Islet precursor cell (in vitro differentiated cells): ENCODE measurements around the gene SP3.

Experiments used
- DNase-seq: peaks from one replicate; pipeline ENCODE4 v3.0.0-alpha.2; 2018

SP3 gene

GRCh38 chr2:173884025-173884802, 81.0 kb downstream of the SP3 start:
- no peak for DNase-seq

DNA sequence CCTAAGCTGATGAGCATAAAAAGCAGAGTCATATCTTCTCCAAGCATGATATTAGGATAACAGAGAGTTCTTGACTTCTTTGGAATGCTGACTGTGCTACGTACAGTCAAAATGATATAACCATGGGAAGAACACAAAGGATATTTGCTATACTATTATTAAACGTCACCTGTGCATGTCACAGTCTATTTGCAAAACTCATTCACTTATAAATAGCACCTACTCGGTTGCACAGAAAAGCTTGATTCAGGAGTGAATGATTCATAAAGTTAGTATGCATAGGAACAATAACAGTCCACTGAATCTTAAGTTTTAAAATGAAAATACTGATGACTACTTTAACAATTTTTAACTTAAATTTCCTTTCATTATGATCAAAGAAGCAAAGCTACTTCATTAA, 83.3 kb downstream of the SP3 start:
- DNase-seq: no peak

- no peak for DNase-seq
Observed at GRCh38 chr2:173881461-173881860, 83.7 kb downstream of the SP3 start.

DNA sequence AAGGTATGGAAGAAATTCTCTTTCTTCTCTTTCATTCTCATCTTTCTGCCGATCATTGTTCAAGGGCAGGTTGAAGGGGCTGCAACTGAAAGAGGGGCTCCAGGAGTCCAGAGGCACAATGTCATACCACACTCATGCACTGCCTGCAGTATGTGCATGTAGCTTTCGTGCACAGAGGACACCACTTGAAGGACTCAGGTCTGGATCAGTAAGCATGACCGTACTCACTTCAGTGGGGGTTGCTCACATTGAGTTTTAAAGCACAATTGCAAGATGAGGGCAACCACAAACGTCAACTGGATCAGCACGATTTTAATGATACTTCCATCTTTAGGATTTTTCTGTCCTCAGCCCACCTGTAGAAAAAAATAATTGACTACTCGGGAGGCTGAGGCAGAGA, 84.6 kb downstream of the SP3 start:
- DNase-seq: no peak

GRCh38 chr2:173876833-173877413, 88.2 kb downstream of the SP3 start:
- DNase-seq: peak; percentile 82

GRCh38 chr2:173874894-173875237, 90.3 kb downstream of the SP3 start:
- peak; percentile 34 for DNase-seq

DNA sequence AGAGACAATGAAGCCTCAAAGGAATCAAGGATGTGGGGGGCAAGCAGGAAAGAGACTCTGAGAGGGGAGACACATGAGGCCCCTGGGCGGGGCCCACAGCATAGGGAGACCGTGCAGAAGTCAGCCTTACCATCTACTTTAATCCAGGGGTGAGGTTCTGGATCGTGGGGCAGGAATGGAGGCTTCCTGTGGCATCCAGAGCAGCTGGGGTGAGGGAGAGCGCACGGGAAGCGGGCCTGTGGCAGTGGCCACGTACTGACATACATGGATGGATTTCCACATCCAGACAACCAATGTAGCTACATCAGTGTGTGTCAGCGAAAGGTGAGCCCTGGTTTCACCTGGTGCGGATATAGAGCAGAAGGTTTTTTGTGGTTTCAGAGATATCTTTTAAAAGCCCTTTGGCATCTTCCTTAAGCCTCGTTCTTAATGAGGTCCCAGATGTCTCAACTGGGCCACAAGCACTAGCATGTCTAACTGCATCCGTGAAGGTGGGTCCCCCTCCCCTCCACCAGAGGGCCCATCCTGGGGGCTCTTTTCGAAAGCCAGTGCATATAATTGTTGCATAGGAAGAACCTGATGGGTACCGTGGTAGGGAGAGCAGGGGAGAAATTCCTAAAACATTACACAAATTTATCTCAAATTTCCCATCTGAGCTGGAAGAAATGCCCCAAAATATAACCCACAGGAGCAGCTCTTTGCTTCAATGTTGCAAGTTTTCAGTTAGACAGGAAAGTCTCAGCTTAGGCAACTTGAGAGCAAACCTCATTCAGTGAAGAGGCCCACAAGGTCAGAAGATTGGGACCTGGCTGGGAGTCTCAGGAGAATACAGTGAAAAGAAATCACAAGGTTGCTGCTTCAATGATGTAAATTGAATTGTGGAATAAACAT, 90.9 kb downstream of the SP3 start:
- peak; percentile 44 for DNase-seq

DNA sequence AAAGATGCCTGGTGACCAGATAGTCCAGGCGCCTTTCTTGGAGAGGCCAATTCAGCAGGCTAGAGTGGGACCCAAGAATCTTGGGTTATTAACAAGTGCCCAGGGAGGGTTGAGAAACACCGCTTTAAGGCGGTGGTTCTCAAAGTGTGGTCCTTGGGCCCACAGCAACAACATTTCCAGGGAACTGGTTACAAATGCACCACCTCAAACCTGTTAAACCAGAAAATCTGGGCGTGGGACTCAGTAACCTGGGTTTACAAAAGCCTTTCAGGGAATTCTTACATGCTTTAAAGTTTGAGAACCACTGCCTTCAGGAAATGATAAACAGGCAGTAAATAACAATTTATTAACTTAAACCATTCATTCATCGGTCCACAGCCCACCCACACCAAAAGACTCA, 92.5 kb downstream of the SP3 start:
- DNase-seq: peak; percentile 63

DNA sequence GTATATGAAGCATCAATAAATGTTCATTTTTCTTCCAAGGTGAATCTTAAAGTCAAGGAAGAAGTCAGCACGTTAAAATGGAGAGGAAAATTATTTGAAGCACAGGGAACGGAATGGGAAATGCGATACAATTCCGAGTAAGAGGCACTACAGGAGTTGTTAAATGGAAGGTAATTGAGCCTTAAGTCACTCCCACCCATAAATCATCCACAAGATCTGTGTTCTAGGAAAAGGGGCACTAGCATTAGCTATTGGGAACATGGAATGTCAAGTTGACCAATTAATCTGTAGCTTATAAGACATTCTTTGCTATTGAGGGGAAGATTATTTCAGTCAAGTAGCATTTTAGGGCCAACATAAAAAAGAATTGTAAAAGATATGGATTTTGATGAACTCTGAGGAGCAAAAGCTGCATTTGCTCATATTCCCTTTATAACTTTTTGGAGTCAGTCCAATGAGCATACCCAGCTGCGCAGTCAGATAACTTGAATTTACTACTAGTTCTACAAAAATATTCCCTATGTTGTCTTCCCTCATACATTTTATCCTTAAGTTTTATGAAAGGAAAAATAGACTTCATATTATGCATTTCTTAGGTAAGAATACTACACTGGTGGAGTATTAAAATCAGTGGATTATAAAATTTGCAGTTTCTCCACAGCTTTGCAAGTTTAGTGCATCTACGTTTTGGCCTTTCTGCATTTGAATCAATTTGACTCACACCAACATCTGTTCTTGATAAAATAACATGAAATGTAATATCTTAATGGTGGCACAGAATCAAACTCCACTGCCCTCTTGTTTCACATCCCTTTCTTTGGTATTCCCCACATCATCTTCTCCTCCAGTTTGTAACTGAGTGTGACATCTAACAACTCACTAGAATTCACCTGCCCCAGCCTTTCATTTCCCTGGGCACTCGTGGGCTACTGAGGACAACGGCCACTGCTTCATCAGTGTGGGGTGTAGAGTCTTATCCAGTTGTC, 95.6 kb downstream of the SP3 start:
- DNase-seq: no peak

DNA sequence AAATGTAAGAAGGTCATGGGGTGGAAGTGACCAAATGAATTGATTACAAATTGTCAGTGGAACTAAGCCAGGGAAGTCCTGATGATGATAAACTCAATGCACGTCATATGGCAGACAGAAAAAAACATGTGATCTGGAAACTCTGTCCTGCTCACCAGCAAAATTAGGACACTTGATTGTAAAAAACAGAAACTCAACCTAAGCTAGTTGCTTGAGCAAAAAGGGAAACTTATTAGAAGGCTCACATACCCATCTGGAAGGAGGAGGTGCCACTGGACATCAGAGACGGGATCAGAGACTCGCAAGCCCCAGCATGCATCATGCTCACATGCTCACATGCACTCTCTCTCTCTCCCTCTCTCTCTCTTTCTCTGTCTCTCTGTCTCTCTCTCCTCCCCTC, 96.8 kb downstream of the SP3 start:
- no peak for DNase-seq

DNA sequence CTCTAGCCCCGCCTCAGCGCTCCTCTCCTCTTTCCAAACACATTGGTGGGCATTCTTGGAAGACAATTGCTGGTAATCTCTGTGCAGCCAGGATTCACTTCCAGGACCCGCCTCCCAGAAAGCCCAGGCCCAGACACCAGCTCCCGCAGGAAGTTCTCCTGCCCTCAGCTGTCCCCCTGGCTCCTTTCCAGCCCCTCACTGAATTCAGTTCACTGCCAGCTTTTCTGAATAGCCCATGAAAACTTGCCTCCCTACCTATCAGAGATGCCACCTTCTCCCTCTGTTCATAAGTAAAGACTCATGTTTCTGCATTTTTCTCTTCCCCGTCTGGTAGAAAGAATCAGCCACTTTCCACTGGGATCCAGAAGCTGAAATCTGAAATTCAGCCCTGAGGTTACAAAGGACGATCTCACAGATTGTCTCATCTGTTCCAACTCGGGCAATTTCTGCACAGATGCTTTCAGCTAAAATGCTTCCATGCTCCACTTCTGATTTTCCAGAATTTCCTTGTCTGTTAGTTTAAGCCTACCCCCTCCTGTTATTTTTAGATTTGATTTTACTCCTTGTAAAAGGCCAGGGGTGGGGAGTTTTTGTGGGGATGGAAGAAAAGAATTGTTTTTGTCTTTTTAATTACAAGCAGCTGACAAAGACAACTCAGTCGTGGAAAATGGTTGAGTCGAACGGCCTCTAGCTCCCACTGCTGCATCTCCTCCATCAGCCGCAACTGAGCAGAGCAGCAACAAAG, 98.1 kb downstream of the SP3 start:
- DNase-seq: no peak

DNA sequence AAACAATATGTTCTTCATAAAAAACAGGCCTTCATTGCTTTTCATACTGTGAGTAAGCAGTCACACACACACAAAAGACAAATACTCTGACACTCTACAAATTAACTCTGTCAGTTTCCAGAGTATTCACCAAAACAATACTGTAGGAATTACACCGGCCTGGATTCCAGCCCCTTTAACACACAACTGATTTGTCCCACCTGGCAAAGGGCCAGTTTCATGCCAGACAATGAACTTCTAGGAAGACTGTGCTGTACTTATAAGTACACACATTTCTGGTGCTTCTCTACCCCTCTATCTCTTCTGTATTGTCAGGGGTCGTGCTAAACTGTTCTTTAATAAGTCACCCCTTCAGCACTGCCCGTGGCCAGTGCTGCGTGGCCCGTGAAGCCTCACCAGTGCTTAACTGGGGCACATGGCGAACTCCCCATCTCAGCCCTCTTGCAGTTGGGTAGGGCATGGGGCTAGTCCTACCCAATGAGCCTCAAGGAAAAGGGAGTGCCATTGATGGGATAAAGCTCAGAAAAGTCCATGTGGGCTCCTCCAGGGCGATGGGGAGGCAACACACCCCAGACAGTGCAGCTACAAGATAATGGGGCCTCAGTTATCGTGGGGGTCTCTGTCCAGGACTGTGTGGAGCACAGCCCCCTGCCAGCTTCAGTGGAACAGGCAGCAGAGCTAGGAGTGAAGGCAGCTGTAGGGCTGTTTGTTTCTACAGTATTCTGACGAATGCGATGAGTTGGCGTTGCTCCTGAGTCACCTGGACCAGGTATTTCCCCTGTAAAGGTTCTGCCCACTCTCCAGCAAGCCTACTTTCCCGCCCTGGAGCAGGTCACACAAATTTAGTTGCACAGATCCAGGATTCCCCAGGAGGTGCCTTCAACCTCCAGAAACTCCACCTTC, 99.0 kb downstream of the SP3 start:
- DNase-seq: no peak

DNA sequence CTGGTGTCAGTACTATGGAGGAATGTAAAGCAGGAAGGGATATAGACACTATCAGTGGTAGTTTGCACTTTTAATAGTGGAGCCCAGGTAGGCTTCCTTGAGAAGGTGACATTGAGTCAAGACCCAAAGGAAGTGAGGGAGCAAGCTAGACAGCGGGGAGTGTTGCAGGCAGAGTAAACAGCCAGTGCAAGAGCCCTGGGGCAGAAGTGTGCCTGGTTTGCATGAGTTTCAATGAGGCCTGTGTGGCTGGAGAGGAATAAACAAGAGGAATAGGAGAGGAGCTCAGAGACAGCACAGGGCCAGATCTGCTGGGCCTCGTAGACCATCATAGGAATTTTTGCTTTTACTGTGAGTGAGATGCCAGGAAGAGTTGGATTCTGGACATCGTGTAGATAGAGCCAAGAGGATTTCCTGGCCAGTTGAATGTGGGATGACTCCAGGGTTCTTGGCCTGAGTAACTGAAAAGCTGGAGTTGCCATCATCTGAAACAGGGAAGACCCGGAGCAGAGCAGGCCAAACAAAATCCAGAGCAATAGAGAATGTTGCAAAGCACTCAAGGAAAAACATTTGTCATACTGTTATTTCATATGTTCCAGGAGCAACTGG, 102.5 kb downstream of the SP3 start:
- DNase-seq: no peak

- DNase-seq: no peak
Observed at GRCh38 chr2:173860566-173860965, 104.6 kb downstream of the SP3 start.

GRCh38 chr2:173860082-173860481, 105.1 kb downstream of the SP3 start:
- DNase-seq: no peak

DNA sequence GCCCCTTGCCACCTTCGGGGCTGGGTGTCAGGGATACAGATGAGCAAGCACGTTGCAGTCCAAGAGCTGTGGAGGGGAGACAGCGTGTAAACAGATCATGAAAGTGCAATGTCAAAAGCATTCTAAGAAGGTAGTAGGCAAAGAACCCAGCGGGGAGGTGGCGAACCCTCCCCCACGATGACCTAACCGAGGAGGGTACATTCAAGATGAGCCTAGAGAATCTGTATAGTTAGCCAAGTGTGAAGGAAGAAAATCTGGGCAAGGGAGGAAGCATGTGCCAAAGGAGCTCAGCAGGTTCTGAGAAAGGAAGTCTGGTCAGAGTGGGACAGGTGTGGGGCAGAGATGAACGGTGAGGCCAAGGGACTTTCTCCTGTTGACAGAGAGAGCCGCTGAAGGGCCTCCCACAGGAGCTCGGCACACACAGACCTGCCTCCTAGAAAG, 106.9 kb downstream of the SP3 start:
- DNase-seq: no peak
